Endothelial cell of umbilical vein (primary cell): Measurements from ENCODE around the gene PDS5B.

Experiments used
- EZH2 ChIP-seq: IDR thresholded peaks from 2 replicates; pipeline ENCODE4 v1.6.1; 2012; ENCODE audit warnings: borderline replicate concordance, low read depth, mild to moderate bottlenecking, moderate library complexity, low read length, inconsistent platforms; ENCODE audit not compliant: severe bottlenecking
- MYC ChIP-seq: IDR thresholded peaks from one replicate; pipeline ENCODE4 v1.6.1; 2011; ENCODE audit warnings: mild to moderate bottlenecking, low read depth, low read length
- POLR2A ChIP-seq: IDR thresholded peaks from 2 replicates; pipeline ENCODE4 v1.6.1; 2012; ENCODE audit warnings: low read depth, mild to moderate bottlenecking, control low read depth, low read length
- POLR2AphosphoS5 ChIP-seq: IDR thresholded peaks from 2 replicates; pipeline ENCODE4 v1.6.1; 2012; ENCODE audit warnings: low read depth, mild to moderate bottlenecking, control low read depth, low read length, moderate library complexity; ENCODE audit not compliant: insufficient read depth
- TF ChIP-seq, protein P1 (sequence below), 2 donors: IDR thresholded peaks; 1 replicate in 1 of 2; 2 replicates in 1 of 2; pipeline ENCODE4 v1.5.1; 2011; ENCODE audit warnings: low read length in 2 of 2, mild to moderate bottlenecking in 2 of 2, moderate library complexity in 2 of 2, control low read depth in 1 of 2, inconsistent platforms in 1 of 2, low read depth in 1 of 2; ENCODE audit not compliant: insufficient read depth in 1 of 2; ENCODE audit errors: extremely low read depth in 1 of 2

DNA sequence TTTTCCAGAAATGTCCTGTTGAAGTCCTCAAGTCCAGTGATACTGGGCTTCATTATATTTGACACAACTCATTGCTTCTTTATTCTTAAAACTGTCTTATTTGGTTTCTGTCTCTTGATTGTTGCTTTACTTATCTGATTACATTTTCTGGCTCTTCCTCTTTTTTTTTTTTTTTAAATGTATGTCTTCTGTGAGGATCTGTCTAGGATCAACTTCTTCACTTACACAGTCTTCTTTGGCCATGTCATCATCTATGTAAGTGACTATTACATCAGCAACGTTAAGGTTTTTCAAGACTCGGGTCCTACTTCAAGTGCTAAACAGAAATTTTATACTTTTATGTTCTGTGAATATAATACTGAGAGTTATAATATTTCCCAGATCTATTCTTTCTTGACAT, 162.1 kb downstream of the PDS5B start:
- TF ChIP-seq, protein P1, sequence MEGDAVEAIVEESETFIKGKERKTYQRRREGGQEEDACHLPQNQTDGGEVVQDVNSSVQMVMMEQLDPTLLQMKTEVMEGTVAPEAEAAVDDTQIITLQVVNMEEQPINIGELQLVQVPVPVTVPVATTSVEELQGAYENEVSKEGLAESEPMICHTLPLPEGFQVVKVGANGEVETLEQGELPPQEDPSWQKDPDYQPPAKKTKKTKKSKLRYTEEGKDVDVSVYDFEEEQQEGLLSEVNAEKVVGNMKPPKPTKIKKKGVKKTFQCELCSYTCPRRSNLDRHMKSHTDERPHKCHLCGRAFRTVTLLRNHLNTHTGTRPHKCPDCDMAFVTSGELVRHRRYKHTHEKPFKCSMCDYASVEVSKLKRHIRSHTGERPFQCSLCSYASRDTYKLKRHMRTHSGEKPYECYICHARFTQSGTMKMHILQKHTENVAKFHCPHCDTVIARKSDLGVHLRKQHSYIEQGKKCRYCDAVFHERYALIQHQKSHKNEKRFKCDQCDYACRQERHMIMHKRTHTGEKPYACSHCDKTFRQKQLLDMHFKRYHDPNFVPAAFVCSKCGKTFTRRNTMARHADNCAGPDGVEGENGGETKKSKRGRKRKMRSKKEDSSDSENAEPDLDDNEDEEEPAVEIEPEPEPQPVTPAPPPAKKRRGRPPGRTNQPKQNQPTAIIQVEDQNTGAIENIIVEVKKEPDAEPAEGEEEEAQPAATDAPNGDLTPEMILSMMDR (IDR thresholded peaks at IDR 0.05; ENCODE audit: extremely low read depth in 1 of 2, insufficient read depth in 1 of 2, low read depth in 1 of 2, low read length in 2 of 2) = no peak
- TF ChIP-seq EZH2 (no peak), MYC (no peak), POLR2AphosphoS5 (no peak), POLR2A (no peak)
